HG03460 (cell line): ENCODE measurements around the gene YPEL2.
"Not testable (repeated sequence)": the region's sequence is repeated elsewhere in the genome, so short reads cannot be mapped to it uniquely, and the experiment has no call there.

Experiments
- ATAC-seq: cut with Tn5 transposase; IDR thresholded peaks from one replicate; pipeline ENCODE4 v1.9.1; 2021; ENCODE audit not compliant: unreplicated experiment

The YPEL2 gene

GRCh38 chr17:59404471-59404870, 73.0 kb downstream of the YPEL2 start:
- ATAC-seq: no peak

GRCh38 chr17:59405944-59406705, 74.7 kb downstream of the YPEL2 start:
- no peak for ATAC-seq

GRCh38 chr17:59406808-59407381, 75.4 kb downstream of the YPEL2 start:
- ATAC-seq: no peak

- ATAC-seq: no peak
Measured at GRCh38 chr17:59409336-59410048, 78.0 kb downstream of the YPEL2 start.

GRCh38 chr17:59410049-59410437, 78.6 kb downstream of the YPEL2 start:
- ATAC-seq: no peak

GRCh38 chr17:59412431-59412830, 81.0 kb downstream of the YPEL2 start:
- not testable (repeated sequence) for ATAC-seq

- no peak for ATAC-seq
Measured at GRCh38 chr17:59413014-59413766, 81.7 kb downstream of the YPEL2 start.

- ATAC-seq: no peak
Measured at GRCh38 chr17:59415397-59415796, 83.9 kb downstream of the YPEL2 start.

GRCh38 chr17:59416184-59416583, 84.7 kb downstream of the YPEL2 start:
- ATAC-seq: no peak

- no peak for ATAC-seq
Measured at GRCh38 chr17:59417452-59417851, 86.0 kb downstream of the YPEL2 start.

GRCh38 chr17:59418732-59419166, 87.3 kb downstream of the YPEL2 start:
- ATAC-seq: no peak

- ATAC-seq: no peak
Measured at GRCh38 chr17:59420901-59421300, 89.4 kb downstream of the YPEL2 start.

GRCh38 chr17:59421722-59422121, 90.3 kb downstream of the YPEL2 start:
- no peak for ATAC-seq

GRCh38 chr17:59423137-59423724, 91.8 kb downstream of the YPEL2 start:
- no peak for ATAC-seq

- no peak for ATAC-seq
Measured at GRCh38 chr17:59423903-59424302, 92.4 kb downstream of the YPEL2 start.

GRCh38 chr17:59424331-59424730, 92.9 kb downstream of the YPEL2 start:
- no peak for ATAC-seq

- ATAC-seq: no peak
Measured at GRCh38 chr17:59425085-59425931, 93.9 kb downstream of the YPEL2 start.

GRCh38 chr17:59426031-59426430, 94.6 kb downstream of the YPEL2 start:
- ATAC-seq: no peak

- ATAC-seq: no peak
Measured at GRCh38 chr17:59427425-59427921, 96.0 kb downstream of the YPEL2 start.

- no peak for ATAC-seq
Measured at GRCh38 chr17:59427996-59428395, 96.5 kb downstream of the YPEL2 start.
